HepG2 (cell line): ENCODE results near the gene GJD3. TPM values are rescaled to one million over a fixed set of nuclear protein-coding genes. Genes with fewer than 3 reads are reported as not detected.

ENCODE experiments used
- AGO2 ChIP-seq: fragments of 200-400 bp; formaldehyde crosslinking; optimal IDR thresholded peaks from 2 replicates; pipeline ENCODE3; 2017; ENCODE audit warnings: mild to moderate bottlenecking, low read depth, low read length, moderate library complexity
- CHD4 ChIP-seq: fragments of 200-600 bp; sonication (generic); IDR thresholded peaks from 2 replicates; pipeline ENCODE4 v1.7.0; 2017; ENCODE audit warnings: mild to moderate bottlenecking, low read length, borderline replicate concordance
- FOXC1 ChIP-seq: sonication (generic); formaldehyde crosslinking; IDR thresholded peaks from 2 replicates; pipeline ENCODE4 v1.8.0; 2022; ENCODE audit warnings: mild to moderate bottlenecking, missing genetic modification reagents, borderline replicate concordance
- HES4 ChIP-seq: sonication (generic); formaldehyde crosslinking; IDR thresholded peaks from 2 replicates; pipeline ENCODE4 v1.9.0; 2021; ENCODE audit warnings: mild to moderate bottlenecking, missing genetic modification reagents, borderline replicate concordance
- JUN ChIP-seq: sonication (generic); formaldehyde crosslinking; IDR thresholded peaks from 2 replicates; pipeline ENCODE4 v1.4.0; 2020; ENCODE audit warnings: mild to moderate bottlenecking, missing genetic modification reagents
- KLF11 ChIP-seq: IDR thresholded peaks from 2 replicates; pipeline ENCODE4 v1.6.1; 2016; ENCODE audit warnings: missing compliant biosample characterization
- MATR3 ChIP-seq: sonication (generic); formaldehyde crosslinking; IDR thresholded peaks from 2 replicates; pipeline ENCODE4 v1.4.0; 2020; ENCODE audit warnings: missing genetic modification reagents
- MED1 ChIP-seq: sonication (generic); formaldehyde crosslinking; IDR thresholded peaks from 2 replicates; pipeline ENCODE4 v1.4.0; 2020; ENCODE audit warnings: missing genetic modification reagents
- NFE2 ChIP-seq: sonication (generic); formaldehyde crosslinking; IDR thresholded peaks from 2 replicates; pipeline ENCODE4 v1.4.0; 2020; ENCODE audit warnings: missing genetic modification reagents
- TBX2 ChIP-seq: sonication (generic); formaldehyde crosslinking; IDR thresholded peaks from 2 replicates; pipeline ENCODE4 v1.5.0; 2020; ENCODE audit warnings: missing genetic modification reagents, mild to moderate bottlenecking, borderline replicate concordance
- TFE3 ChIP-seq: IDR thresholded peaks from 2 replicates; pipeline ENCODE4 v1.6.1; 2016
- ZBTB43 ChIP-seq: sonication (generic); formaldehyde crosslinking; conservative IDR thresholded peaks from 2 replicates; pipeline ENCODE4 v1.4.0; 2020; ENCODE audit warnings: missing genetic modification reagents
- ZNF230 ChIP-seq: sonication (generic); formaldehyde crosslinking; IDR thresholded peaks from 2 replicates; pipeline ENCODE4 v1.4.0; 2020; ENCODE audit warnings: mild to moderate bottlenecking, missing genetic modification reagents
- ZNF331 ChIP-seq: sonication (generic); formaldehyde crosslinking; IDR thresholded peaks from 2 replicates; pipeline ENCODE4 v1.4.0; 2020; ENCODE audit warnings: missing genetic modification reagents
- ZNF503 ChIP-seq: sonication (generic); formaldehyde crosslinking; IDR thresholded peaks from 2 replicates; pipeline ENCODE4 v1.4.0; 2020; ENCODE audit warnings: missing genetic modification reagents
- ZNF598 ChIP-seq: sonication (generic); formaldehyde crosslinking; IDR thresholded peaks from 2 replicates; pipeline ENCODE4 v1.5.1; 2020; ENCODE audit warnings: mild to moderate bottlenecking, missing genetic modification reagents, borderline replicate concordance
- ZNF609 ChIP-seq: sonication (generic); formaldehyde crosslinking; IDR thresholded peaks from 2 replicates; pipeline ENCODE4 v1.4.0; 2020; ENCODE audit warnings: mild to moderate bottlenecking, missing genetic modification reagents, borderline replicate concordance
- polyA plus RNA-seq, 8 experiments: library from polyadenylated mRNA; depleted of rRNA in 3 of 8; stranded (reverse) in 7 of 8; unstranded in 1 of 8; fragments of >200 nt; fragmentation: Illumina TruSeq in 4 of 8; extraction: Trizol in 4 of 8; gene quantifications; 2 replicates each; pipeline versions ENCODE4 v1.2.1 to v1.2.3, GENCODE V29; 2011 to 2016; ENCODE audit warnings: low read depth in 4 of 8, missing spikeins in 1 of 8, mixed read lengths in 1 of 8; ENCODE audit not compliant: insufficient read depth in 1 of 8
- total RNA-seq, 5 experiments: library from RNA; depleted of rRNA; stranded (reverse); fragments of >200 nt; fragmentation: Illumina TruSeq; extraction: Trizol; gene quantifications; 2 replicates each; pipeline ENCODE4 v1.2.3, GENCODE V29; 2016; ENCODE audit warnings: low read depth in 1 of 5

The GJD3 gene
- total and polyA plus RNA-seq, 2 of the 13 experiments (the other 11 are each of a cell fraction or from before 2014, with no cell fraction given): not detected

GRCh38 chr17:40345161-40345993, 19.2 kb downstream of the GJD3 start (continued):
- TF ChIP-seq ZNF609 (CRISPR knock-in tag): peak; percentile 18; the same call in 1 of the 2 replicates
- peak; percentile 69; the same call in 1 of the 2 replicates for TF ChIP-seq HES4 (CRISPR knock-in tag)
- no peak for TF ChIP-seq NFE2 (CRISPR knock-in tag)
- peak; percentile 56; the same call in 1 of the 2 replicates for TF ChIP-seq FOXC1 (CRISPR knock-in tag)
- peak; percentile 49; the same call in 1 of the 2 replicates for TF ChIP-seq ZNF503 (CRISPR knock-in tag)
- TF ChIP-seq ZNF230: peak; percentile 61; the same call in 1 of the 2 replicates
- TF ChIP-seq MED1 (CRISPR knock-in tag): peak; percentile 42; the same call in 1 of the 2 replicates
- TF ChIP-seq KLF11: 0 out of 2 replicates have a peak, but pooled peaks have one; percentile 34
- TF ChIP-seq AGO2: peak; percentile 93
- peak; percentile 41; the same call in 1 of the 2 replicates for TF ChIP-seq TBX2 (CRISPR knock-in tag)
- TF ChIP-seq ZNF598 (CRISPR knock-in tag): 0 out of 2 replicates have a peak, but pooled peaks have one; percentile 43
- peak; percentile 16; the same call in 1 of the 2 replicates for TF ChIP-seq ZNF331
- TF ChIP-seq TFE3 (CRISPR knock-in tag): peak; percentile 61; the same call in 1 of the 2 replicates
- TF ChIP-seq JUN: 0 out of 2 replicates have a peak, but pooled peaks have one; percentile 32
- no peak for TF ChIP-seq CHD4
- TF ChIP-seq MATR3: no peak
- TF ChIP-seq ZBTB43 (CRISPR knock-in tag): 0 out of 2 replicates have a peak, but pooled peaks have one; percentile 5
